GM12878 (cell line): ENCODE measurements around the gene PRMT7. TPM values are rescaled to one million over a fixed set of nuclear protein-coding genes. Genes with fewer than 3 reads are reported as not detected.

Experiments
- ATAC-seq: fragments of 200-7000 bp; cut with Tn5 transposase; 3 replicates; pipeline ENCODE4 v1.9.1; 2020; ENCODE audit warnings: mild to moderate bottlenecking, moderate library complexity
- BruUV-seq: library from RNA; stranded (reverse); fragments of 400-500 nt; replicated peaks from 2 replicates; lab custom pipeline; 2021; lab: Mats Ljungman, UMichigan
- CTCF ChIA-PET: fragments of 300-600 bp; sonication (Branson Sonifier 250); formaldehyde crosslinking; extraction: SDS; loops from one replicate; lab custom pipeline; 2021; ENCODE audit warnings: inconsistent platforms; lab: Yijun Ruan, JAX
- POLR2A ChIA-PET: fragments of 350-600 bp; formaldehyde crosslinking; extraction: SDS; loops from one replicate; lab custom pipeline; 2021; ENCODE audit warnings: inconsistent platforms; lab: Charles Lee
- RAD21 ChIA-PET: fragments of 300-600 bp; sonication (Branson Sonifier 250); formaldehyde crosslinking; loops from one replicate; lab custom pipeline; 2023; ENCODE audit warnings: antibody characterized with exemption; ENCODE audit not compliant: unreplicated experiment; lab: Charles Lee
- SMC1A ChIA-PET: fragments of 300-600 bp; sonication (Branson Sonifier 250); formaldehyde crosslinking; loops from one replicate; lab custom pipeline; 2023; ENCODE audit not compliant: unreplicated experiment, uncharacterized antibody; lab: Charles Lee
- DNase-seq: peaks from one replicate; pipeline ENCODE4 v3.0.0-alpha.2; 2011; ENCODE audit warnings: low read depth, low spot score
- FAIRE-seq: peaks from 3 replicates; lab custom pipeline; 2011; peaks lifted over from hg19 to GRCh38; lab: Jason Lieb, UNC
- H2AFZ ChIP-seq: 2 replicates; pipeline ENCODE4 v1.6.0; 2011; ENCODE audit warnings: low read depth, low read length, control low read depth; ENCODE audit not compliant: control insufficient read depth
- H3K27ac ChIP-seq: 2 replicates; pipeline ENCODE4 v1.5.1; 2011; ENCODE audit warnings: control low read depth; ENCODE audit not compliant: control insufficient read depth, insufficient read depth
- H3K27me3 ChIP-seq, 2 experiments: replicated peaks in 1 of 2; 2 replicates each; pipeline versions ENCODE4 v1.6.0 to v1.6.1; 2011; ENCODE audit warnings: low read length in 1 of 2; ENCODE audit not compliant: control insufficient read depth in 2 of 2, insufficient read depth in 2 of 2
- H3K36me3 ChIP-seq, 2 experiments: 2 replicates each; pipeline ENCODE4 v1.5.1; 2011; ENCODE audit warnings: low read length in 1 of 2; ENCODE audit not compliant: control insufficient read depth in 2 of 2, insufficient read depth in 2 of 2
- H3K4me1 ChIP-seq: 2 replicates; pipeline ENCODE4 v1.6.1; 2011; ENCODE audit warnings: mild to moderate bottlenecking, low read length, moderate library complexity, mixed read lengths; ENCODE audit not compliant: control insufficient read depth, insufficient read depth
- H3K4me2 ChIP-seq: 2 replicates; pipeline ENCODE4 v1.6.0; 2011; ENCODE audit warnings: control low read depth; ENCODE audit not compliant: control insufficient read depth, insufficient read depth
- H3K4me3 ChIP-seq: fragments of 200-600 bp; sonication (generic); 2 replicates; pipeline ENCODE4 v1.5.1; 2016
- H3K79me2 ChIP-seq: 2 replicates; pipeline ENCODE4 v1.6.0; 2011; ENCODE audit warnings: low read length; ENCODE audit not compliant: control insufficient read depth, insufficient read depth
- H3K9ac ChIP-seq: 2 replicates; pipeline ENCODE4 v1.8.0; 2011; ENCODE audit warnings: low read length, control low read depth, mixed read lengths; ENCODE audit not compliant: control insufficient read depth, insufficient read depth
- H3K9me3 ChIP-seq: replicated peaks from 3 replicates; pipeline ENCODE4 v1.5.1; 2011; ENCODE audit warnings: mild to moderate bottlenecking, low read length; ENCODE audit not compliant: control insufficient read depth, insufficient read depth
- H4K20me1 ChIP-seq: 2 replicates; pipeline ENCODE4 v1.6.0; 2011; ENCODE audit not compliant: control insufficient read depth, insufficient read depth
- CREB1 ChIP-seq: IDR thresholded peaks from 2 replicates; pipeline ENCODE4 v1.6.1; 2012; ENCODE audit warnings: low read depth, mild to moderate bottlenecking, inconsistent platforms
- EP300 ChIP-seq, 2 experiments: fragments of 150-350 bp in 1 of 2; IDR thresholded peaks; 2 replicates each; pipeline ENCODE4 v1.6.1; 2011 to 2012; ENCODE audit warnings: low read depth in 2 of 2, low read length in 2 of 2, borderline replicate concordance in 1 of 2, improper control_type of control experiment in 1 of 2, inconsistent platforms in 1 of 2; ENCODE audit not compliant: control insufficient read depth in 1 of 2
- NBN ChIP-seq: fragments of 450-650 bp; IDR thresholded peaks from 2 replicates; pipeline ENCODE4 v1.6.1; 2016
- SIN3A ChIP-seq: IDR thresholded peaks from 2 replicates; pipeline ENCODE4 v1.6.1; 2012; ENCODE audit warnings: low read depth, low read length, improper control_type of control experiment
- ZBED1 ChIP-seq: IDR thresholded peaks from 2 replicates; pipeline ENCODE4 v1.6.1; 2016; ENCODE audit warnings: borderline replicate concordance
- WGBS: methylation state at CpG from one replicate; pipeline ENCODE4 v1.1.6; 2016; ENCODE audit warnings: low lambda C conversion rate; ENCODE audit not compliant: insufficient replicate concordance, insufficient coverage; ENCODE audit errors: missing lambda C conversion rate; 5-methylcytosine and 5-hydroxymethylcytosine counted together
- in situ Hi-C: fragments of 300-500 bp; cut with MboI; formaldehyde crosslinking; loops from 9 replicates; pipeline ENCODE4 v1.14.3; 2018; ENCODE audit warnings: mixed read lengths
- intact Hi-C: fragments of 100-400 bp; cut with micrococcal nuclease; formaldehyde crosslinking; loops from one replicate; pipeline ENCODE4 v1.14.2; 2022; ENCODE audit not compliant: unreplicated experiment
- polyA plus RNA-seq, 11 experiments: library from polyadenylated mRNA; depleted of rRNA in 4 of 11; unstranded in 6 of 11; stranded (reverse) in 5 of 11; fragments of >200 nt; fragmentation: Nextera tagmentation in 4 of 11; fragmentation: Illumina TruSeq in 1 of 11; extraction: Ambion mirVana in 4 of 11; extraction: Trizol in 1 of 11; gene quantifications; 1 replicate in 1 of 11; 2 replicates in 10 of 11; pipeline versions ENCODE4 v1.2.1 to v1.2.3, GENCODE V29; 2011 to 2016; ENCODE audit warnings: inconsistent platforms in 2 of 11, missing spikeins in 2 of 11, low read depth in 1 of 11
- total RNA-seq, 4 experiments: library from RNA; depleted of rRNA in 3 of 4; stranded (reverse); fragments of >200 nt in 3 of 4; fragmentation: Illumina TruSeq in 1 of 4; extraction: Trizol in 1 of 4; gene quantifications; 2 replicates each; pipeline versions ENCODE4 v1.2.1 to v1.2.3, GENCODE V29; 2013 to 2021
- TF ChIP-seq, protein P1 (sequence below): IDR thresholded peaks from 2 replicates; pipeline ENCODE4 v1.6.1; 2012; ENCODE audit warnings: low read depth, low read length, improper control_type of control experiment
- TF ChIP-seq, protein P2 (sequence below): fragments of 450-650 bp; IDR thresholded peaks from 2 replicates; pipeline ENCODE4 v1.6.1; 2017; ENCODE audit warnings: antibody characterized with exemption, mild to moderate bottlenecking, moderate library complexity
- TF ChIP-seq, protein P3 (sequence below): fragments of 450-650 bp; conservative IDR thresholded peaks from 2 replicates; pipeline ENCODE4 v1.6.1; 2017; ENCODE audit warnings: mild to moderate bottlenecking, moderate library complexity
- TF ChIP-seq, protein P4 (sequence below): fragments of 450-650 bp; IDR thresholded peaks from 2 replicates; pipeline ENCODE4 v1.6.1; 2018; ENCODE audit warnings: borderline replicate concordance, mild to moderate bottlenecking; ENCODE audit not compliant: partially characterized antibody

PRMT7 gene
- total and polyA plus RNA-seq, 10 of the 15 experiments (the other 5 are each of a cell fraction or from before 2014, with no cell fraction given): 5.1 to 56.1 (median 42.0) TPM

DNA sequence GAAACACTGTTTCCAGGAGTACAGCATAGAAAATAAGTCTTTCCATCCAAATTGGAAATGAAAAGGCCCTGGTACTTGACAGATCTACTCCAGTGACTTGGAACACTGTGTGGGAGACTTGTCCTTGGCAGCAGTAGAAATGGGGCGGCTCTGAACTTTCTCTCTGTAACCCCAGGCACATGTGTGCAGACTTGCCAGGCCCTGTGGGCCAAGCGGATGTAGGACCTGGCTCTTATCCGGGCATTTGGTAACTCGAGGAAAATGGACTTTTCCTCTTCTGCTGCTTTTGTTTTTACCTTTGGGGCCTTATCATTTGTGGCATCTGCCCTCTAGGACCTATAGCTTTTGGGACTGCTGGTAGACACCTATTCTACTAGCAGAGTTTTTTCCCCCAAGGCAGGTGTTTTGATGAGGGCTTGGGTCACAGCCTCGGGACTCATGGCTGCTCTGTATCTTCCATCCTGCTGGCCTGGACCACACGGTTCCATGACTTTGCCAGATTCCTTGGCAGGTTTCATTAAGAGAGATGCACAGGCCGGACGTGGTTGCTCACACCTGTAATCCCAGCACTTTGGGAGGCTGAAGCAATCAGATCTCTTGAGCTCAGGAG is 94.0 kb downstream of the PRMT7 start:
- Histone ChIP-seq H2AFZ (no peak overlapping the region), H3K9me3 (no peaks in the 10 kb centered on the region)
- CTCF ChIA-PET: interaction anchor here (0.8 kb wide), 1 partner anchor 15 kb away, joined by 3 read pairs; no protein-coding TSS in a partner anchor
- TF ChIP-seq CREB1: no peak
- TF ChIP-seq, protein P1, sequence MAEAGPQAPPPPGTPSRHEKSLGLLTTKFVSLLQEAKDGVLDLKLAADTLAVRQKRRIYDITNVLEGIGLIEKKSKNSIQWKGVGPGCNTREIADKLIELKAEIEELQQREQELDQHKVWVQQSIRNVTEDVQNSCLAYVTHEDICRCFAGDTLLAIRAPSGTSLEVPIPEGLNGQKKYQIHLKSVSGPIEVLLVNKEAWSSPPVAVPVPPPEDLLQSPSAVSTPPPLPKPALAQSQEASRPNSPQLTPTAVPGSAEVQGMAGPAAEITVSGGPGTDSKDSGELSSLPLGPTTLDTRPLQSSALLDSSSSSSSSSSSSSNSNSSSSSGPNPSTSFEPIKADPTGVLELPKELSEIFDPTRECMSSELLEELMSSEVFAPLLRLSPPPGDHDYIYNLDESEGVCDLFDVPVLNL: no peak
- no peak for TF ChIP-seq SIN3A
- TF ChIP-seq, protein P2, sequence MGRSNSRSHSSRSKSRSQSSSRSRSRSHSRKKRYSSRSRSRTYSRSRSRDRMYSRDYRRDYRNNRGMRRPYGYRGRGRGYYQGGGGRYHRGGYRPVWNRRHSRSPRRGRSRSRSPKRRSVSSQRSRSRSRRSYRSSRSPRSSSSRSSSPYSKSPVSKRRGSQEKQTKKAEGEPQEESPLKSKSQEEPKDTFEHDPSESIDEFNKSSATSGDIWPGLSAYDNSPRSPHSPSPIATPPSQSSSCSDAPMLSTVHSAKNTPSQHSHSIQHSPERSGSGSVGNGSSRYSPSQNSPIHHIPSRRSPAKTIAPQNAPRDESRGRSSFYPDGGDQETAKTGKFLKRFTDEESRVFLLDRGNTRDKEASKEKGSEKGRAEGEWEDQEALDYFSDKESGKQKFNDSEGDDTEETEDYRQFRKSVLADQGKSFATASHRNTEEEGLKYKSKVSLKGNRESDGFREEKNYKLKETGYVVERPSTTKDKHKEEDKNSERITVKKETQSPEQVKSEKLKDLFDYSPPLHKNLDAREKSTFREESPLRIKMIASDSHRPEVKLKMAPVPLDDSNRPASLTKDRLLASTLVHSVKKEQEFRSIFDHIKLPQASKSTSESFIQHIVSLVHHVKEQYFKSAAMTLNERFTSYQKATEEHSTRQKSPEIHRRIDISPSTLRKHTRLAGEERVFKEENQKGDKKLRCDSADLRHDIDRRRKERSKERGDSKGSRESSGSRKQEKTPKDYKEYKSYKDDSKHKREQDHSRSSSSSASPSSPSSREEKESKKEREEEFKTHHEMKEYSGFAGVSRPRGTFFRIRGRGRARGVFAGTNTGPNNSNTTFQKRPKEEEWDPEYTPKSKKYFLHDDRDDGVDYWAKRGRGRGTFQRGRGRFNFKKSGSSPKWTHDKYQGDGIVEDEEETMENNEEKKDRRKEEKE: no peak
- TF ChIP-seq, protein P3, sequence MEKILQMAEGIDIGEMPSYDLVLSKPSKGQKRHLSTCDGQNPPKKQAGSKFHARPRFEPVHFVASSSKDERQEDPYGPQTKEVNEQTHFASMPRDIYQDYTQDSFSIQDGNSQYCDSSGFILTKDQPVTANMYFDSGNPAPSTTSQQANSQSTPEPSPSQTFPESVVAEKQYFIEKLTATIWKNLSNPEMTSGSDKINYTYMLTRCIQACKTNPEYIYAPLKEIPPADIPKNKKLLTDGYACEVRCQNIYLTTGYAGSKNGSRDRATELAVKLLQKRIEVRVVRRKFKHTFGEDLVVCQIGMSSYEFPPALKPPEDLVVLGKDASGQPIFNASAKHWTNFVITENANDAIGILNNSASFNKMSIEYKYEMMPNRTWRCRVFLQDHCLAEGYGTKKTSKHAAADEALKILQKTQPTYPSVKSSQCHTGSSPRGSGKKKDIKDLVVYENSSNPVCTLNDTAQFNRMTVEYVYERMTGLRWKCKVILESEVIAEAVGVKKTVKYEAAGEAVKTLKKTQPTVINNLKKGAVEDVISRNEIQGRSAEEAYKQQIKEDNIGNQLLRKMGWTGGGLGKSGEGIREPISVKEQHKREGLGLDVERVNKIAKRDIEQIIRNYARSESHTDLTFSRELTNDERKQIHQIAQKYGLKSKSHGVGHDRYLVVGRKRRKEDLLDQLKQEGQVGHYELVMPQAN: no peak
- TF ChIP-seq ZBED1: no peak
- TF ChIP-seq EP300 (IDR thresholded peaks at IDR 0.05; ENCODE audit: borderline replicate concordance in 1 of 2, control insufficient read depth in 1 of 2, low read depth in 2 of 2, low read length in 2 of 2): no peak
- TF ChIP-seq, protein P4, sequence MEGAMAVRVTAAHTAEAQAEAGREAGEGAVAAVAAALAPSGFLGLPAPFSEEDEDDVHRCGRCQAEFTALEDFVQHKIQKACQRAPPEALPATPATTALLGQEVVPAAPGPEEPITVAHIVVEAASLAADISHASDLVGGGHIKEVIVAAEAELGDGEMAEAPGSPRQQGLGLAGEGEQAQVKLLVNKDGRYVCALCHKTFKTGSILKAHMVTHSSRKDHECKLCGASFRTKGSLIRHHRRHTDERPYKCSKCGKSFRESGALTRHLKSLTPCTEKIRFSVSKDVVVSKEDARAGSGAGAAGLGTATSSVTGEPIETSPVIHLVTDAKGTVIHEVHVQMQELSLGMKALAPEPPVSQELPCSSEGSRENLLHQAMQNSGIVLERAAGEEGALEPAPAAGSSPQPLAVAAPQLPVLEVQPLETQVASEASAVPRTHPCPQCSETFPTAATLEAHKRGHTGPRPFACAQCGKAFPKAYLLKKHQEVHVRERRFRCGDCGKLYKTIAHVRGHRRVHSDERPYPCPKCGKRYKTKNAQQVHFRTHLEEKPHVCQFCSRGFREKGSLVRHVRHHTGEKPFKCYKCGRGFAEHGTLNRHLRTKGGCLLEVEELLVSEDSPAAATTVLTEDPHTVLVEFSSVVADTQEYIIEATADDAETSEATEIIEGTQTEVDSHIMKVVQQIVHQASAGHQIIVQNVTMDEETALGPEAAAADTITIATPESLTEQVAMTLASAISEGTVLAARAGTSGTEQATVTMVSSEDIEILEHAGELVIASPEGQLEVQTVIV: no peak
- no peak for TF ChIP-seq NBN
- TF ChIP-seq, all 136 proteins: peak for 0
- in situ Hi-C loops (no loop called here), intact Hi-C loops (no loop called here)
- Histone ChIP-seq H3K27ac (no peak overlapping the region), H3K4me2 (no peak overlapping the region), H3K79me2 (no peaks in the 10 kb centered on the region), H3K4me3 (no peak overlapping the region), H3K4me1 (no peaks in the 10 kb centered on the region), H3K9ac (no peak overlapping the region), H3K36me3 (no peaks in the 10 kb centered on the region), H3K27me3 (no peaks in the 10 kb centered on the region), H4K20me1 (no peaks in the 10 kb centered on the region)
- RAD21 ChIA-PET: interaction anchor here (0.7 kb wide), 1 partner anchor 98 kb away, joined by 3 read pairs; no protein-coding TSS in a partner anchor
- BruUV-seq: no TSS peak
- no peak for ATAC-seq
- POLR2A ChIA-PET: no interaction called here
- SMC1A ChIA-PET: interaction anchor here (1.0 to 1.9 kb wide), 2 partner anchors 11 to 16 kb away, joined by 3 to 6 read pairs; no protein-coding TSS in a partner anchor
- FAIRE-seq: no peak
- 50% methylated on average over 8 of the region's 8 CpGs for WGBS
- no peak for DNase-seq
